RCC 7860 (cell line): ENCODE measurements around the gene CEP78.
A peak's percentile ranks its signal among the peaks of the same experiment; 100 is the strongest.
"Not testable (repeated sequence)": the region's sequence is repeated elsewhere in the genome, so short reads cannot be mapped to it uniquely, and the experiment has no call there.

Experiments
- DNase-seq: peaks from one replicate; pipeline ENCODE4 v3.0.0-alpha.2; 2015; ENCODE audit warnings: low spot score
- FAIRE-seq: peaks from 2 replicates; lab custom pipeline; 2012; peaks lifted over from hg19 to GRCh38; lab: Jason Lieb, UNC

The CEP78 gene

DNA sequence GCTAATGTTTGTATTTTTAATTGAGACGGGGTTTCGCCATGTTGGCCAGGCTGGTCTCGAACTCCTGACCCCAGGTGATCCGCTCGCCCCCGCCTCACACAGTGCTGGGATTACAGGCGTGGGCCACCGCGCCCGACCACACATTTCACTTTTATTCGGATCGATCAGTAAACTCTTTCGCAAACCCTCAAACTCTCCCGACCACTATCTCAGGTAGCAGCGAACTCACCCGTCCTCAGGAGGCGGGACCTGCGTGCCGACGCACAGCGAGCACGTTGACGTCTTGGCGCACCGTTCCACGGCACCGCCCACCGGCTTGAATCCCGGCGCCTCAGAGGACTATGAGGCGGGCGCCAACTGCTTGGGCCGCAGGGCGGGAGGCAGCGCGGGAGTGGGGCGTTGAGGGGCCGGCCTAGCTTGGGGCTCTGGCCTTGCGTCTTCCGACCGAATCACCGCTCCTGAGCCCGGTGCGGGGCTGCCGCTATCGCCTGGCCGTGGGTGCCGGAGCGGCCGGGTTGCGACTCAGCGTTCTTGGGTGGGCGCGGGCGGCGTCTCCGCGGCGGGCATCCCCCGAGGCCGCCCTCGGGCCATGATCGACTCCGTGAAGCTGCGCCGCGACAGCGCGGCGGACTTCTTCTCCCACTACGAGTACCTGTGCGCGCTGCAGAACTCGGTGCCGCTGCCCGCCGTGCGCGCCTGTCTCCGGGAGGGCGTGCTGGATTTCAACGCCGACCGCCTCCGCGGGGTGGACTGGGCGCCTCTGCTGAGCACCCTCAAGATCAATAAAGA lies at the start of gene CEP78:
Gene CEP78 (plus strand): TSS at position 314 of the 789 bp plus-strand sequence. CDS start 276 bp downstream, at position 590.
- DNase-seq = peak; percentile 81
- FAIRE-seq = peak; percentile 81

- DNase-seq (no peak), FAIRE-seq (no peak)
These were observed 48.0 kb upstream of the CEP78 start for GRCh38 chr9:78187763-78188484.

DNA sequence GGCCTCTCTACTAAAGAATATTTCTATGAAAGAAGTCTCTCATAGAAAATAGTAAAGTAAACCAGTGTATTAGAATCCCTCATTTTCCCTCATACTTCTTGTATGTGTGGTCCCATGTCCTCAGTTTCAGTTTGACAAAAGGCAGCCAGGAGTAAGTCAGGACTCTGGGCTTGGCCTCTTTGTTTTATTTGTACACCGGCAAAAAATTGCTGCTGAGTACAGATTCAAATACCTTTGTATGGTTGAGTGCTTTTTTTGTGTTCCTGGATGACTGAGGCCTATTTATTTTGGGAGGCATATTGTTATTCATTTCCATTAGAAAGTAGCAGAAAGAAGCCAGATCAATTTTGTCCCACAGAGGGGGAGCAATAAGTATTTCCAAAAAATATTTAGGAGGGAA lies 47.3 kb upstream of the CEP78 start:
- DNase-seq (no peak), FAIRE-seq (no peak)

- no peak for DNase-seq
These were observed 46.9 kb upstream of the CEP78 start for GRCh38 chr9:78189001-78189400.

GRCh38 chr9:78189461-78189860 lies 46.4 kb upstream of the CEP78 start:
- no peak for DNase-seq
- peak; percentile 11 for FAIRE-seq

More at GRCh38 chr9:78189001-78189400, 46.9 kb upstream of the CEP78 start:
- FAIRE-seq = no peak

- DNase-seq (no peak), FAIRE-seq (no peak)
These were observed 43.9 kb upstream of the CEP78 start for GRCh38 chr9:78191931-78192330.

- no peak for DNase-seq
- FAIRE-seq = no peak
These were observed 39.6 kb upstream of the CEP78 start for GRCh38 chr9:78196258-78196657.

DNA sequence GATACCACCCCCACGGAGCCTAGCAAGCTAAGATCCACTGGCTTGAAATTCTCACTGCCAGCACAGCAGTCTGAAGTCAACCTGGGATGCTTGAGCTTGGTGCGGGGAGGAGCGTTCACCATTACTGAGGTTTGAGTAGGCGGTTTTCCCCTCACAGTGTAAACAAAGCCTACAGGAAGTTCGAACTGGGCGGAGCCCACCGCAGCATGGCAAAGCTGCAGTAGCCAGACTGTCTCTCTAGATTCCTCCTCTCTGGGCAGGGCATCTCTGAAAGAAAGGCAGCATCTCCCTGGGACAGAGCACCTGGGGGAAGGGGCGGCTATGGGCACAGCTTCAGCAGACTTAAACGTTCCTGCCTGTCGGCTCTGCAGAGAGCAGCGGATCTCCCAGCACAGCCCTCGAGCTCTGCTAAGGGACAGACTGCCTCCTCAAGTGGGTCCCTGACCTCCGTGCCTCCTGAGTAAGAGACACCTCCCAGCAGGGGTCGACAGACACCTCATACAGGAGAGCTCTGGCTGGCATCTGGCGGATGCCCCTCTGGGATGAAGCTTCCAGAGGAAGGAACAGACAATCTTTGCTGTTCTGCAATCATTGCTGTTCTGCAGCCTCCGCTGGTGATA lies 34.6 kb upstream of the CEP78 start:
- not testable (repeated sequence) for DNase-seq, FAIRE-seq

DNA sequence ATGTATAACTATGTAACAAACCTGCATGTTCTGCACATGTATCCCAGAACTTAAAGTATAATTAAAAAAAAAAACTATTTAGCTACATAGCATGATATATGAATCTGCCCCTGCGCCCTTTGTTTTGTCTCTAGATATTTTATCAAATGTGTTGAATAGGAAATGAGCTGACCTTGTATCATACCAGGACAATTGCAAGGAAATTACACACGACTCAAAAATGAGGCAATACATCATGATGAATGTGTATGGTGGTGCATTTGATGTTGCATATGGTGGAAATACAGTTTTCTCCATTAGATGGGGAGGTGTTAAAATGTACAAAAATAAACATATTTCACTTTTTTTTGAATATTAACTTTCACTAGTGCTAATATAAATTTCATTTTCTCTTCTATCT lies 28.6 kb upstream of the CEP78 start:
- no peak for FAIRE-seq

DNA sequence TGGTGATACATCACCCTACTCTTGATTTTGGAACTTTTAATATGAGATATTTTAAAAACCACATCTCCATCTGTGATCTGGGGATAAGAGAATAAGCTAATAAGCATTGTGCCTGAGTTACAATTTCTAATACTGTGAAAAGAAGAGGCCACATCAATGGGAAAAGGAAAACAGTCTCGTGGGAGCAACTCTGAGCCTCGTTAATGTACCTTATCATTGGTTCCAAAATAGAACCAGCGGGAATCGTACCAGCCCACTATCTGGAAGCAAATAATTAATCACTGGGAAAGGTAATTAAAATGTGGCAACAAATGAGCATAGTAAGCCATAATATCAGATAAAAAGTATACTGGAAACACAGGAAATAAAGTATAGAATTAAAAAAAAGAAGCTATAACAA lies 28.0 kb upstream of the CEP78 start:
- DNase-seq (no peak), FAIRE-seq (no peak)

More for the DNA sequence above, 28.6 kb upstream of the CEP78 start:
- DNase-seq = no peak

- FAIRE-seq (no peak), DNase-seq (no peak)
These were observed 26.7 kb upstream of the CEP78 start for GRCh38 chr9:78209127-78209526.

DNA sequence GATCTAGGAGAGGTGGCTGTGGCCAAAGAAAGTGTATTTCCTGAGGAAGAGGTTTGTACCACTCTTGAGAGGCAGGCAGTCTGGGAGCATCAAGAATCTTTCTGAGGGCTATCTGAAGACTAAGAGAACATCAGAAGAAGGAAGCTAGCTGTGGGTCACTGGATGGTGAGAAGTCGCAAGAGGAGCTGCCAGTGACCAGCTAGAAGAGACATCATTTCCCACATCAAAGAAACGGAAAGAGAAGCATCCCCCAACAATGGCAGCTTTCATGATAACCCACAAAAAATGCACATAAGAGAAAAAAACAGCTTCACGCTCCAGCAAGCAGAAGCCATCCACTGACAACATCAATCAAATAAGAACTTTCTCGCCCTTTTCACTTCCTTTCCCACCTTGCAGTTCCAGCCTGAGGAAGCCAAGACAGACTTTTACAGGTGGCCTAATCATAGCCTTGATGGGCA lies 25.0 kb upstream of the CEP78 start:
- DNase-seq (no peak), FAIRE-seq (no peak)

GRCh38 chr9:78212868-78213267 lies 23.0 kb upstream of the CEP78 start:
- DNase-seq = no peak
- no peak for FAIRE-seq

DNA sequence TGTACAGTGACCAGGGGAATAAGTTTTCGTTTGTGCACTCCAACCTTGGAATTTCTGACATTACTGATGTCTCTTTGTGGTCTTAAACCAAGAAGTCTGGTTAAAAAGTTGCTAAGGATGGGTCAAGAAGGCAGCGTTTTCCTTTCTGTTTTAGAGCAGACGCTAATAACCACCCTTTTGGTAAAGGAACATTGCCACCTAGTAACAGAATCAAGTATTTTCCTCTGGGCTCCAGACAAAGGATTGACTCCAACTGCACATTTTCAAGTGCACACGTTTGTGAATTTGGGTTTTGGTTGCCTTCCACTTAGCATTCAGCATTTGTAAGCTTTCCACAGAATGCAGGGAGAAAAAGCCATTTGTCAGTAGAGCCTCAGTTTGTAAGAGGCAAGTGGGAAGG lies 22.2 kb upstream of the CEP78 start:
- peak; percentile 52 for FAIRE-seq
- peak; percentile 34 for DNase-seq

GRCh38 chr9:78214492-78214891 lies 21.4 kb upstream of the CEP78 start:
- FAIRE-seq (no peak), DNase-seq (no peak)

DNA sequence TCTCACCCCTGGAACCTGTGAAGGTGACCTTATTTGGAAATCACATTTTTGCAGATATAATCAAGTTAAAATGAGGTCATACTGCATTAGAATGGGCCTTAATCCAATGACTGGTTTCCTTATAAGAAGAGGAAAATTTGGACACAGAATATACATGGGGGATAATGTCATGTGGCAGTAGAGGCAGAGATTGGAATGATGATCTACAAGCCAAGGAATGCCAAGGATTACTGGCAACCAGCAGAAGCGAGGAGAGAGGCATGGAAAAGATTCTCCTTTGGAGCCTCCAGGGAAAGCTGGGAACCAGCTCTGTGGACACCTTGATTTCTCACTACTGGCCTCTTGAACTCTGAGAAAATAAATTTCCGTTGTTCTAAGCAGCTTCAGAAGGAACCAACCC lies 20.2 kb upstream of the CEP78 start:
- DNase-seq (no peak), FAIRE-seq (no peak)

- DNase-seq (no peak), FAIRE-seq (no peak)
These were observed 17.0 kb upstream of the CEP78 start for GRCh38 chr9:78218890-78219289.

DNA sequence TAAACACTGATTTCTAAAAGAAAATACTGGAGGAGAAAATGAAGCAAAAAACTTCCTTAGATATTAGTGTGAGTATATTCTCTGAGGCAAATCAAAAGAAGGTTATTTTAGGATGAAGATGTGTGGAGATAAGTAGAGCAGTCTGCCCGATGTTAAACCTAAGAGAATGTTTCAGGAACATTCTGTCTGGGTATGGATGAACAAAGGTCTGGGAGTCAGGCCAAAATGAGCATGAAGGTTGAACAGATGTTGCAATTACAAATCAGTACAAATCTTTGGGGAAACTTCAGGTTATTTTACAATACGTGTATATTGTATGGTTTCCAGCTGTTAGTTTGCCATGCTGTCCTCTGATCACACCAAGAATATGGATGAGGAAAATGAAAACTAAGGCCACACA lies 14.4 kb upstream of the CEP78 start:
- DNase-seq = no peak
- no peak for FAIRE-seq

GRCh38 chr9:78221841-78222240 lies 14.0 kb upstream of the CEP78 start:
- not testable (repeated sequence) for FAIRE-seq

GRCh38 chr9:78230761-78231160 lies 5.1 kb upstream of the CEP78 start:
- FAIRE-seq = no peak
- DNase-seq = no peak

More at GRCh38 chr9:78221841-78222240, 14.0 kb upstream of the CEP78 start:
- not testable (repeated sequence) for DNase-seq

- not testable (repeated sequence) for FAIRE-seq, DNase-seq
These were observed 3.4 kb upstream of the CEP78 start for GRCh38 chr9:78232471-78232870.
